NCI-H1417 treated with DMSO at 0.1 percent for 48 hours (cell line): ENCODE data around the gene NME1.

ENCODE experiments used
- DNase-seq: peaks from one replicate; lab custom pipeline; 2025; lab: John Stamatoyannopoulos, UW

The NME1 gene

GRCh38 chr17:51191895-51192294, 38.5 kb downstream of the NME1 start:
- DNase-seq, result no peak

- no peak for DNase-seq
These were observed 44.4 kb downstream of the NME1 start for GRCh38 chr17:51197754-51198153.

- DNase-seq, result no peak
These were observed 46.9 kb downstream of the NME1 start for GRCh38 chr17:51200295-51200694.

GRCh38 chr17:51200846-51201245, 47.5 kb downstream of the NME1 start:
- DNase-seq, result no peak

GRCh38 chr17:51203838-51204237, 50.5 kb downstream of the NME1 start:
- DNase-seq, result no peak
